ENCODE data around the gene TEX44. TPM values are rescaled to one million over a fixed set of nuclear protein-coding genes. Genes with fewer than 3 reads are reported as not detected.
A peak's percentile ranks its signal among the peaks of the same experiment; 100 is the strongest.

TEX44 gene
- total RNA-seq, 1 donor, result not detected

GRCh38 chr2:231627384-231628120 lies 34.9 kb downstream of the TEX44 start:
- TF ChIP-seq CTCF (IDR thresholded peaks at IDR 0.05; ENCODE audit: insufficient read depth, low read depth, low read length), result no peak
- DNase-seq (ENCODE audit: low read depth), result peak; percentile 90
- H3K4me3 ChIP-seq (ENCODE audit: low read depth, low read length), result no peak overlapping the region

GRCh38 chr2:231632559-231633142 lies 40.0 kb downstream of the TEX44 start:
- H3K4me3 ChIP-seq (ENCODE audit: low read depth, low read length), result no peak overlapping the region
- peak; percentile 88 for DNase-seq (ENCODE audit: low read depth)
- no peak for TF ChIP-seq CTCF (IDR thresholded peaks at IDR 0.05; ENCODE audit: insufficient read depth, low read depth, low read length)

GRCh38 chr2:231633241-231633976 lies 40.7 kb downstream of the TEX44 start:
- H3K4me3 ChIP-seq (ENCODE audit: low read depth, low read length), result no peak overlapping the region
- TF ChIP-seq CTCF (IDR thresholded peaks at IDR 0.05; ENCODE audit: insufficient read depth, low read depth, low read length), result no peak
- DNase-seq (ENCODE audit: low read depth), result no peak

- DNase-seq (ENCODE audit: low read depth), result no peak
- no peak for TF ChIP-seq CTCF (IDR thresholded peaks at IDR 0.05; ENCODE audit: insufficient read depth, low read depth, low read length)
- H3K4me3 ChIP-seq (ENCODE audit: low read depth, low read length), result no peak overlapping the region
Observed at GRCh38 chr2:231634412-231634811, 41.7 kb downstream of the TEX44 start.

- no peak overlapping the region for H3K4me3 ChIP-seq (ENCODE audit: low read depth, low read length)
- TF ChIP-seq CTCF (IDR thresholded peaks at IDR 0.05; ENCODE audit: insufficient read depth, low read depth, low read length), result no peak
- no peak for DNase-seq (ENCODE audit: low read depth)
Observed at GRCh38 chr2:231634951-231635875, 42.5 kb downstream of the TEX44 start.

- no peak for TF ChIP-seq CTCF (IDR thresholded peaks at IDR 0.05; ENCODE audit: insufficient read depth, low read depth, low read length)
- peak; percentile 31 for DNase-seq (ENCODE audit: low read depth)
- no peak overlapping the region for H3K4me3 ChIP-seq (ENCODE audit: low read depth, low read length)
Observed at GRCh38 chr2:231640241-231640640, 47.6 kb downstream of the TEX44 start.
